ENCODE results near the gene B3GNT3. TPM values are rescaled to one million over a fixed set of nuclear protein-coding genes. Genes with fewer than 3 reads are reported as not detected.

Gene B3GNT3
- total and polyA plus RNA-seq, 2 of the 13 experiments (the other 11 are each of a cell fraction or from before 2014, with no cell fraction given) = 0.86 to 4.0 TPM

DNA sequence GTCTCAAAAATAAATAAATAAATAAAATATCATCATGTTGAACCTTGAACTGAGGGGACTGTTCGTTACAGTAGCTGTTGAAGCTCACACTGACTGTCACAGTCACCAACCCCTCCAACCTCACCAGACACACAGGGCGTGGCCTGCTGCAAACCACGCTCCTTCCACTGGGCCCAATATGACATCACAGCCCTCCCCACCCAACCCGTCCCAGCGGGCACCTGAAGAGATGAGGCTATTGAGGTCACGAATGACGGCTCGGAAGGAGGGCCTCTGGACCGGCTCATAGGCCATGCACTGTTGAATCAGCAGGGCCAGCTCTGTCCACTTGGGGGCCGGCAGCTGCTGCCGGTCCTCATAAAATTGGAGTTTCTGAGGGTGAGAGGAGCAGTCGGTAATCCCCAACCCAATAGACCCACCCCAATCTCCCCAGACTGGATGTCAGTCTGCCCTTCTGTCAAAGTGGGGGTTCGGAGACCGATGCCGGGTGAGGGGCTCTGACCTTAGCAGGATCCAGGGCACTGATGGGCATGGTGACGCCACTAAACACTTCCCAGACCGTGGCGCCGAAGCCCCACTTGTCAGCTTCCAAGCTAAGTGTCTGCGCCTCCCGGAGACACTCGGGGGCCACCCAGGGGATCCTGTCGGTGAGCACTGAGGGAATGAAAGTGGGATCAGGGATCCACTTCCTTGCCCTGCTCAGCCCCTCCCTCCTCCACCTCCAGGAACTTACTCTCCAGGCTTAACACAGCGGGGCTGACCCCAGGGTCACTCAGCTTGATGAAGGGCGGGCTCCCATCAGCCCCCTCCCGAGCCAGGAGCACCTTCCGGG, 39.6 kb downstream of the B3GNT3 start:
- BruUV-seq (replicated peaks) = no TSS peak
- Histone ChIP-seq H3K27ac (ENCODE audit: extremely low read length, insufficient read depth, low read length) (no peak overlapping the region), H3K4me1 (ENCODE audit: insufficient read depth, low read length) (no peaks in the 10 kb centered on the region), H4K20me1 (ENCODE audit: insufficient read depth, low read length) (no peaks in the 10 kb centered on the region), H3K9me3 (ENCODE audit: low read length) (no peaks in the 10 kb centered on the region), H3K9ac (ENCODE audit: insufficient read depth, low read depth, low read length) (no peak overlapping the region), H3K4me3 (replicated peaks in 1 of 3; ENCODE audit: insufficient read depth in 1 of 3, low read depth in 2 of 3, low read length in 3 of 3) (no peak overlapping the region), H3K79me2 (ENCODE audit: insufficient read depth, low read length) (no peaks in the 10 kb centered on the region), H3K36me3 (replicated peaks in 1 of 2; ENCODE audit: control insufficient read depth in 1 of 2, insufficient read depth in 2 of 2, low read length in 2 of 2) (peaks cover 2 to 4% of the 10 kb centered on the region in 2 experiments; a peak in 3 of 5 replicates), H2AFZ (ENCODE audit: low read length) (no peak overlapping the region), H3K27me3 (ENCODE audit: control insufficient read depth in 1 of 2, insufficient read depth in 2 of 2, low read length in 2 of 2) (no peaks in the 10 kb centered on the region), H3K4me2 (ENCODE audit: low read depth, low read length) (no peak overlapping the region)
- POLR2A ChIA-PET = interaction anchor here (0.6 kb wide), 1 partner anchor 10 kb away, joined by 3 read pairs; no protein-coding TSS in a partner anchor
- in situ Hi-C loops (cut with HindIII; ENCODE audit: extremely low pct_ligation_motif_present, low pct_unique_long_range_greater_than_20kb) (no loop called here), intact Hi-C loops (cut with micrococcal nuclease; ENCODE audit: unreplicated experiment) (loop anchor here (2.0 kb wide), 1 partner anchor 20 kb away; no protein-coding TSS in a partner anchor)
- DNase-seq (ENCODE audit: low spot score) (no peak), ATAC-seq (peak; percentile 64), FAIRE-seq (no peak)
- WGBS (ENCODE audit: low lambda C conversion rate) = 85% methylated on average over 19 of the region's 27 CpGs
- CTCF ChIA-PET (ENCODE audit: low intra/inter-chr PET ratio, low total read pairs) = no interaction called here
- TF ChIP-seq, protein P1, sequence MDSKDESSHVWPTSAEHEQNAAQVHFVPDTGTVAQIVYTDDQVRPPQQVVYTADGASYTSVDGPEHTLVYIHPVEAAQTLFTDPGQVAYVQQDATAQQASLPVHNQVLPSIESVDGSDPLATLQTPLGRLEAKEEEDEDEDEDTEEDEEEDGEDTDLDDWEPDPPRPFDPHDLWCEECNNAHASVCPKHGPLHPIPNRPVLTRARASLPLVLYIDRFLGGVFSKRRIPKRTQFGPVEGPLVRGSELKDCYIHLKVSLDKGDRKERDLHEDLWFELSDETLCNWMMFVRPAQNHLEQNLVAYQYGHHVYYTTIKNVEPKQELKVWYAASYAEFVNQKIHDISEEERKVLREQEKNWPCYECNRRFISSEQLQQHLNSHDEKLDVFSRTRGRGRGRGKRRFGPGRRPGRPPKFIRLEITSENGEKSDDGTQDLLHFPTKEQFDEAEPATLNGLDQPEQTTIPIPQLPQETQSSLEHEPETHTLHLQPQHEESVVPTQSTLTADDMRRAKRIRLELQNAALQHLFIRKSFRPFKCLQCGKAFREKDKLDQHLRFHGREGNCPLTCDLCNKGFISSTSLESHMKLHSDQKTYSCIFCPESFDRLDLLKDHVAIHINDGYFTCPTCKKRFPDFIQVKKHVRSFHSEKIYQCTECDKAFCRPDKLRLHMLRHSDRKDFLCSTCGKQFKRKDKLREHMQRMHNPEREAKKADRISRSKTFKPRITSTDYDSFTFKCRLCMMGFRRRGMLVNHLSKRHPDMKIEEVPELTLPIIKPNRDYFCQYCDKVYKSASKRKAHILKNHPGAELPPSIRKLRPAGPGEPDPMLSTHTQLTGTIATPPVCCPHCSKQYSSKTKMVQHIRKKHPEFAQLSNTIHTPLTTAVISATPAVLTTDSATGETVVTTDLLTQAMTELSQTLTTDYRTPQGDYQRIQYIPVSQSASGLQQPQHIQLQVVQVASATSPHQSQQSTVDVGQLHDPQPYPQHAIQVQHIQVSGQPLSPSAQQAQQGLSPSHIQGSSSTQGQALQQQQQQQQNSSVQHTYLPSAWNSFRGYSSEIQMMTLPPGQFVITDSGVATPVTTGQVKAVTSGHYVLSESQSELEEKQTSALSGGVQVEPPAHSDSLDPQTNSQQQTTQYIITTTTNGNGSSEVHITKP (CRISPR knock-in tag; IDR thresholded peaks at IDR 0.05; ENCODE audit: low read depth) = no peak
- TF ChIP-seq, protein P2, sequence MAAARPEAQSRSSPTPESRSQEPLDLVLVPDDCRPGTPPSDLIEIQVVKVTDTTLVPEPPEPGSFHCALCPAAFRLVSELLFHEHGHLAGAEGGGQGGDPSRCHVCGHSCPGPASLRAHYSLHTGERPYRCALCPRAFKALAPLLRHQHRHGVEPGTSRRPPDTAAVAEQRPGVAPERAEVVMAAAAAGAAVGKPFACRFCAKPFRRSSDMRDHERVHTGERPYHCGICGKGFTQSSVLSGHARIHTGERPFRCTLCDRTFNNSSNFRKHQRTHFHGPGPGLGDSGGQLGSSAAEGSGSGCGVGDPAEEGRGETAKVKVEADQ (CRISPR knock-in tag; IDR thresholded peaks at IDR 0.05; ENCODE audit: borderline replicate concordance) = no peak
- no peak for TF ChIP-seq SOX13 (IDR thresholded peaks at IDR 0.05)
- no peak for TF ChIP-seq SOX13 (CRISPR knock-in tag; conservative IDR thresholded peaks at IDR 0.05 in 1 of 2, IDR thresholded peaks at IDR 0.05 in 1 of 2)
- no peak for TF ChIP-seq ZNF468 (CRISPR knock-in tag; IDR thresholded peaks at IDR 0.05)
- no peak for TF ChIP-seq EP300 (IDR thresholded peaks at IDR 0.05; ENCODE audit: low read depth in 2 of 2, low read length in 2 of 2)
- no peak for TF ChIP-seq EP300 (CRISPR knock-in tag; IDR thresholded peaks at IDR 0.05; ENCODE audit: borderline replicate concordance)
- no peak for TF ChIP-seq SPEN (CRISPR knock-in tag; IDR thresholded peaks at IDR 0.05; ENCODE audit: low read depth)
- peak; percentile 37; the same call in 1 of the 2 replicates for TF ChIP-seq RBAK (CRISPR knock-in tag; IDR thresholded peaks at IDR 0.05)
- TF ChIP-seq, protein P3, sequence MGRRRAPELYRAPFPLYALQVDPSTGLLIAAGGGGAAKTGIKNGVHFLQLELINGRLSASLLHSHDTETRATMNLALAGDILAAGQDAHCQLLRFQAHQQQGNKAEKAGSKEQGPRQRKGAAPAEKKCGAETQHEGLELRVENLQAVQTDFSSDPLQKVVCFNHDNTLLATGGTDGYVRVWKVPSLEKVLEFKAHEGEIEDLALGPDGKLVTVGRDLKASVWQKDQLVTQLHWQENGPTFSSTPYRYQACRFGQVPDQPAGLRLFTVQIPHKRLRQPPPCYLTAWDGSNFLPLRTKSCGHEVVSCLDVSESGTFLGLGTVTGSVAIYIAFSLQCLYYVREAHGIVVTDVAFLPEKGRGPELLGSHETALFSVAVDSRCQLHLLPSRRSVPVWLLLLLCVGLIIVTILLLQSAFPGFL (CRISPR knock-in tag; IDR thresholded peaks at IDR 0.05) = no peak
- TF ChIP-seq, protein P4, sequence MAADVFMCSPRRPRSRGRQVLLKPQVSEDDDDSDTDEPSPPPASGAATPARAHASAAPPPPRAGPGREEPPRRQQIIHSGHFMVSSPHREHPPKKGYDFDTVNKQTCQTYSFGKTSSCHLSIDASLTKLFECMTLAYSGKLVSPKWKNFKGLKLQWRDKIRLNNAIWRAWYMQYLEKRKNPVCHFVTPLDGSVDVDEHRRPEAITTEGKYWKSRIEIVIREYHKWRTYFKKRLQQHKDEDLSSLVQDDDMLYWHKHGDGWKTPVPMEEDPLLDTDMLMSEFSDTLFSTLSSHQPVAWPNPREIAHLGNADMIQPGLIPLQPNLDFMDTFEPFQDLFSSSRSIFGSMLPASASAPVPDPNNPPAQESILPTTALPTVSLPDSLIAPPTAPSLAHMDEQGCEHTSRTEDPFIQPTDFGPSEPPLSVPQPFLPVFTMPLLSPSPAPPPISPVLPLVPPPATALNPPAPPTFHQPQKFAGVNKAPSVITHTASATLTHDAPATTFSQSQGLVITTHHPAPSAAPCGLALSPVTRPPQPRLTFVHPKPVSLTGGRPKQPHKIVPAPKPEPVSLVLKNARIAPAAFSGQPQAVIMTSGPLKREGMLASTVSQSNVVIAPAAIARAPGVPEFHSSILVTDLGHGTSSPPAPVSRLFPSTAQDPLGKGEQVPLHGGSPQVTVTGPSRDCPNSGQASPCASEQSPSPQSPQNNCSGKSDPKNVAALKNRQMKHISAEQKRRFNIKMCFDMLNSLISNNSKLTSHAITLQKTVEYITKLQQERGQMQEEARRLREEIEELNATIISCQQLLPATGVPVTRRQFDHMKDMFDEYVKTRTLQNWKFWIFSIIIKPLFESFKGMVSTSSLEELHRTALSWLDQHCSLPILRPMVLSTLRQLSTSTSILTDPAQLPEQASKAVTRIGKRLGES (CRISPR knock-in tag; IDR thresholded peaks at IDR 0.05; ENCODE audit: borderline replicate concordance) = no peak

Measured in HepG2 (cell line).